Effector memory CD4-positive, alpha-beta T cell (primary cell): ENCODE measurements around the gene CCDC50.

Experiments used
- DNase-seq, 3 donors: peaks; one replicate each; pipeline ENCODE4 v3.0.0-alpha.2; 2020
- H3K27ac ChIP-seq: 2 replicates; pipeline ENCODE4 v1.7.0; 2013; ENCODE audit warnings: mild to moderate bottlenecking, low read length, moderate library complexity; ENCODE audit not compliant: insufficient read depth, poor library complexity, severe bottlenecking
- H3K27me3 ChIP-seq: replicated peaks from 2 replicates; pipeline ENCODE4 v1.7.0; 2013; ENCODE audit warnings: mild to moderate bottlenecking, low read length; ENCODE audit not compliant: insufficient read depth, control insufficient read depth, poor library complexity, severe bottlenecking
- H3K36me3 ChIP-seq: 2 replicates; pipeline ENCODE4 v1.7.0; 2013; ENCODE audit warnings: mild to moderate bottlenecking, low read length, moderate library complexity; ENCODE audit not compliant: control insufficient read depth, insufficient read depth
- H3K4me1 ChIP-seq: 2 replicates; pipeline ENCODE4 v1.7.0; 2013; ENCODE audit warnings: low read length, mild to moderate bottlenecking; ENCODE audit not compliant: control insufficient read depth, insufficient read depth, poor library complexity, severe bottlenecking
- H3K4me3 ChIP-seq: 2 replicates; pipeline ENCODE4 v1.7.0; 2013; ENCODE audit warnings: low read length, low read depth, mild to moderate bottlenecking; ENCODE audit not compliant: insufficient read depth, poor library complexity, severe bottlenecking
- H3K9me3 ChIP-seq: 2 replicates; pipeline ENCODE4 v1.7.0; 2013; ENCODE audit warnings: mild to moderate bottlenecking, low read length, moderate library complexity; ENCODE audit not compliant: control insufficient read depth

CCDC50 gene

GRCh38 chr3:191431160-191431822 is 102.1 kb downstream of the CCDC50 start:
- Histone ChIP-seq H3K4me3 (no peak overlapping the region), H3K4me1 (no peaks in the 10 kb centered on the region), H3K9me3 (no peaks in the 10 kb centered on the region), H3K27me3 (no peaks in the 10 kb centered on the region), H3K36me3 (no peaks in the 10 kb centered on the region), H3K27ac (no peak overlapping the region)
- no peak for DNase-seq

GRCh38 chr3:191432162-191432561 is 103.0 kb downstream of the CCDC50 start:
- no peaks in the 10 kb centered on the region for H3K4me1 ChIP-seq
- H3K27ac ChIP-seq: no peak overlapping the region
- no peaks in the 10 kb centered on the region for H3K36me3 ChIP-seq
- H3K27me3 ChIP-seq: no peaks in the 10 kb centered on the region
- no peak for DNase-seq
- no peaks in the 10 kb centered on the region for H3K9me3 ChIP-seq
- no peak overlapping the region for H3K4me3 ChIP-seq

- H3K4me3 ChIP-seq: no peak overlapping the region
- no peak overlapping the region for H3K27ac ChIP-seq
- DNase-seq: no peak
- H3K4me1 ChIP-seq: no peaks in the 10 kb centered on the region
- H3K27me3 ChIP-seq: no peaks in the 10 kb centered on the region
- no peaks in the 10 kb centered on the region for H3K9me3 ChIP-seq
- no peaks in the 10 kb centered on the region for H3K36me3 ChIP-seq
Measured at GRCh38 chr3:191434024-191434423, 104.8 kb downstream of the CCDC50 start.

- DNase-seq: no peak
- no peaks in the 10 kb centered on the region for H3K36me3 ChIP-seq
- H3K4me1 ChIP-seq: no peaks in the 10 kb centered on the region
- H3K27ac ChIP-seq: no peak overlapping the region
- no peaks in the 10 kb centered on the region for H3K27me3 ChIP-seq
- H3K9me3 ChIP-seq: no peaks in the 10 kb centered on the region
- no peak overlapping the region for H3K4me3 ChIP-seq
Measured at GRCh38 chr3:191435981-191436380, 106.8 kb downstream of the CCDC50 start.

GRCh38 chr3:191438150-191438814 is 109.1 kb downstream of the CCDC50 start:
- Histone ChIP-seq H3K36me3 (no peaks in the 10 kb centered on the region), H3K27me3 (no peaks in the 10 kb centered on the region), H3K9me3 (no peaks in the 10 kb centered on the region), H3K27ac (no peak overlapping the region), H3K4me1 (no peaks in the 10 kb centered on the region), H3K4me3 (no peak overlapping the region)
- DNase-seq: no peak

- no peak overlapping the region for H3K27ac ChIP-seq
- H3K4me1 ChIP-seq: no peaks in the 10 kb centered on the region
- no peaks in the 10 kb centered on the region for H3K9me3 ChIP-seq
- no peak overlapping the region for H3K4me3 ChIP-seq
- DNase-seq: no peak
- H3K36me3 ChIP-seq: no peaks in the 10 kb centered on the region
- no peaks in the 10 kb centered on the region for H3K27me3 ChIP-seq
Measured at GRCh38 chr3:191440532-191440931, 111.3 kb downstream of the CCDC50 start.

GRCh38 chr3:191441687-191442086 is 112.5 kb downstream of the CCDC50 start:
- Histone ChIP-seq H3K27me3 (no peaks in the 10 kb centered on the region), H3K36me3 (no peaks in the 10 kb centered on the region), H3K4me3 (no peak overlapping the region), H3K4me1 (no peaks in the 10 kb centered on the region), H3K27ac (no peak overlapping the region), H3K9me3 (no peaks in the 10 kb centered on the region)
- DNase-seq: no peak

GRCh38 chr3:191444569-191444968 is 115.4 kb downstream of the CCDC50 start:
- no peak overlapping the region for H3K4me3 ChIP-seq
- no peaks in the 10 kb centered on the region for H3K4me1 ChIP-seq
- no peak overlapping the region for H3K27ac ChIP-seq
- DNase-seq: no peak
- no peaks in the 10 kb centered on the region for H3K9me3 ChIP-seq
- H3K36me3 ChIP-seq: no peaks in the 10 kb centered on the region
- no peaks in the 10 kb centered on the region for H3K27me3 ChIP-seq
